GM04503 (cell line): Measurements from ENCODE around the gene ANXA5.

Experiments used
- DNase-seq: peaks from one replicate; pipeline ENCODE4 v3.0.0-alpha.2; 2012; ENCODE audit warnings: low read depth

ANXA5 gene

DNA sequence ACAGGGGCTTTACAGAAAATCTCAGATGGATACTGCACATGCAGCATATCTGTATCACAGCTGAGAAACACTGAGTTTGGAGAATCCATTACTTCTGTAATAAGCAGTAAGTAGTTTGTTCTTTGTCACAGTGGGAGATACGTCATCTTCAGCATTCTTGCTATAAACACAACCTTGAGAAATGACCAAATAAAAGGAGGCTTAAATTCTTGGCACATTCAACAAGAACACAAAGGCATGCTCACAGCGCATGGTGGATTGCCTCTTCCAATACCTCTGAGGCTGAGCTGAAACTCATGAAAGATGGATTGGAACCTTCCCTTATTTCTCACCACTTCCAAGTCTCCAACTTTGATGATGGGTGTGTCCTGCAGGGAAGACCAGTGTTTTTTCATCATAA, 54.5 kb downstream of the ANXA5 start:
- no peak for DNase-seq

DNA sequence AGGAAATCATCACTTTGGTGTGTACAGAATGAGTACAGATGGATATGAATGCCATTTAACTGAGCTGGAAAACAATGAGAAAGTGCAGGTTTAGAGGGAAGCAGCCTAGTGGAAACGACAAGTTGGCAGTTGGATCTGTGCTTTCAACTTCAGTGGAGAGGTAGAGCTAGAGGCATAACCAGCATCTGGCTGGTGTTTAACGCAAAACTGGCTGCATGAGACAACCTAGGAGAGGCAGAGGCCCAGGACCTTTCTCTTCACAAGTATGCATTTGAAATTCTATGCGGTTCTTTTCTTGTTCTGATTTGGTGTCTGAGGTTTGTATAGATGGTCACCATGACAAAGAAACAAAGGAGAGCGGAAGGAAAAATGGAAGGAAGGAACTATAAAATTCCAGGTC, 63.1 kb downstream of the ANXA5 start:
- DNase-seq, result no peak

DNA sequence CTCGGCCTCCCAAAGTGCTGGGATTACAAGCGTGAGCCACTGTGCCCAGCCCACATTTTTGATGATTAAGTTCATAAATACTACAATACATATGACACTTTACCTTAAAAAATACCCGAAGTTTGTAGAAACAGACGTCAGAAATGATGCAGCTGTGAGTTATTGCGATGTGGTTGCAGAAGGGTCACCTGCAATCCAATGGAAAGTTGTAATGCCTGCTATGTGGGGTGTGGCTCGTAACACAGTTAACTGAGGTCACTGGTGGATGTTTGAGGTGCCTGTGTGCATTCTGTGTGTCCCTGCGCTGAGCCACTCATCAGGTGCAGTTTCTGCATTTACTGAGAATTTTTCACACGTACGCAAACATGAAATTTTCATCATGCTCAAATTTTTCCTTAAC, 64.1 kb downstream of the ANXA5 start:
- no peak for DNase-seq
